DMS79 (cell line): ENCODE data around the gene GATAD2B.

Source experiments
- DNase-seq: peaks from one replicate; lab custom pipeline; 2025; lab: John Stamatoyannopoulos, UW

GATAD2B gene

GRCh38 chr1:153833171-153833570, 89.6 kb downstream of the GATAD2B start:
- DNase-seq, result no peak

- no peak for DNase-seq
Observed at GRCh38 chr1:153832293-153832692, 90.5 kb downstream of the GATAD2B start.

GRCh38 chr1:153831026-153831425, 91.7 kb downstream of the GATAD2B start:
- DNase-seq, result no peak

GRCh38 chr1:153827168-153827964, 95.4 kb downstream of the GATAD2B start:
- DNase-seq, result no peak

- DNase-seq, result no peak
Observed at GRCh38 chr1:153818876-153819275, 103.9 kb downstream of the GATAD2B start.

GRCh38 chr1:153816283-153816889, 106.4 kb downstream of the GATAD2B start:
- no peak for DNase-seq

GRCh38 chr1:153805886-153806719, 116.7 kb downstream of the GATAD2B start:
- no peak for DNase-seq

- DNase-seq, result peak; percentile 36
Observed at GRCh38 chr1:153805042-153805745, 117.6 kb downstream of the GATAD2B start.

GRCh38 chr1:153804112-153804511, 118.7 kb downstream of the GATAD2B start:
- DNase-seq, result no peak

GRCh38 chr1:153803470-153804056, 119.2 kb downstream of the GATAD2B start:
- DNase-seq, result no peak

- no peak for DNase-seq
Observed at GRCh38 chr1:153801786-153802697, 120.7 kb downstream of the GATAD2B start.

GRCh38 chr1:153801028-153801625, 121.6 kb downstream of the GATAD2B start:
- no peak for DNase-seq

- DNase-seq, result no peak
Observed at GRCh38 chr1:153800516-153800915, 122.3 kb downstream of the GATAD2B start.

GRCh38 chr1:153799566-153800465, 123.0 kb downstream of the GATAD2B start:
- DNase-seq, result no peak

- no peak for DNase-seq
Observed at GRCh38 chr1:153799016-153799415, 123.8 kb downstream of the GATAD2B start.

- no peak for DNase-seq
Observed at GRCh38 chr1:153798468-153798780, 124.3 kb downstream of the GATAD2B start.

GRCh38 chr1:153796786-153797659, 125.7 kb downstream of the GATAD2B start:
- DNase-seq, result peak; percentile 38
